MV-4-11 (cell line): ENCODE measurements around the gene RNF115.

Experiments
- DNase-seq: peaks from one replicate; lab custom pipeline; 2025; lab: John Stamatoyannopoulos, UW

RNF115 gene

DNA sequence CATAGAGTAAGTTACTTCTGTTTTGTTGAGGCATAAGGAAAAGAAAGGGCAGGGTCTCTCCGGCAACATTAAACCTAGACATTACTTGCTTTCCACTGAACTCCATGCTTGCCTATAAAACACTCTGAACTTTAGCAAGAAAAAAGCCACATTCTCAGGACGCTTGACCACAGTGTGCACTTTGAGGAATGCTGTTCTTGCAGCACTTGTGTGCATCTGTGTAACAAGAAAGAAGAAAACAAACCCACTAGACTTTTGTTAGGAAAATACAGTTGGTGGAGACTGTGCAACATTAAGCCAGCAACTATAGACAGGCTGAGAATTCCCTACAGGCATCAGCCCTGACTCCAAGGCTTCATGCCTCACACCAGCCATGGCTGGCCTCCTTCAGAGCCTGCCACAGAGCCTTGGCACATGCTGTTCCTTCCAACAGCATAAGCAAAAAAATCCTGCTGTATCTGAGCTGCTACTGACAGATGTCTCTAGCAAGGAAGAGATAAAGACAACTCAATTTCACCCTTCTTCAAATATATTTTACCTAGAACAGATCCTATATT is 122.5 kb downstream of the RNF115 start:
- no peak for DNase-seq

DNA sequence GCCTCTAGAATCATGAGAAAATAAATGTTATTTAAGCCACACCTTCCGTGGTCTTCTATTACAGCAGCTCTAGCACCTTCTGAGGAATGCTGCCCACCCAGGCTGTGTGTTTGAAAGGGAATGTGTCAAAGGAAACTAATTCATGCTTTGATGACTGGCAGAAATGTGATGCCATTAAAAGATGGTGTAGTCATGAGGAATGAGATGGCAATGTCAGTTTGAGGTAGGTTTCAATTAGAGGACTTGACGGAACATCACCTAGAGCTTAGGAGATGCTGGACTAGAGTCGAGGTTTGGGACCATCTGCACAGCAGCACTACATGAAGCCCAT is 127.3 kb downstream of the RNF115 start:
- DNase-seq, result no peak

DNA sequence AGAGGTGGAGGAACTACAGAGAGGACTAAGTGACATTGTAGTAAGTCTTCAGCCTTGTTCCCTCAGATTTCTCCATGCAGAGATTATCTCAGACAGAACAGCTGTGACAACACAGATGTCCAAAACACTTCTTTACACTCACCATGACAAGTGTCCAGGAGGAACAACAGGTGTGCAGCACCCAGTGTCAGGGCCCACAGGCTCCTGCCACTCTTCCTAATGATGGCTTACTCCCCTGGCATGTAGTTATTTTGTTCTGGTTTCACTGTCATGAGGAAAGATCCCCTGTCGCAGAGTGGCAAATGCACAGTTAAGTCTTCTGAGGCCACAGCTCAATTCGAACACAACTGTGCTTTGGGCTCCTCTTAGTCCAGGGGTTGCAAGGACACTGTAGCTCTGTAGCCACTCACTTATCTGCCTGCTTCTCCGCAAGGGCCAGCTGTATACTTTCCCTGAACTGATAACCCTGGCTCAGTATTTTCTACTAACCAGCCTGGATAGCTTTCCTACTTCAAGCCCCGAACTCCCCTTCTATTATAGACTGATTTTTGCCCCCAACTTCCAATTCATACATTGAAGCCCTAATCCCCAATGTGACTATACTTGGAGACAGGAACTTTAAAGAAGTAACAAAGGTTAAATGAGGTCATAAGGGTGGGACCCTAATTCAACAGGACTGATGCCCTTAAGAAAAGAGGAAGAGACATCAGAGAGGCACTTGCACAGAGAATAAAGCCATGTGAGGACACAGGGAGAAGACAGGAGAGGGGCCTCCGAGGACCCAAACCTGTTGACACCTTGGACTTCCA is 127.9 kb downstream of the RNF115 start:
- DNase-seq, result peak; percentile 62

DNA sequence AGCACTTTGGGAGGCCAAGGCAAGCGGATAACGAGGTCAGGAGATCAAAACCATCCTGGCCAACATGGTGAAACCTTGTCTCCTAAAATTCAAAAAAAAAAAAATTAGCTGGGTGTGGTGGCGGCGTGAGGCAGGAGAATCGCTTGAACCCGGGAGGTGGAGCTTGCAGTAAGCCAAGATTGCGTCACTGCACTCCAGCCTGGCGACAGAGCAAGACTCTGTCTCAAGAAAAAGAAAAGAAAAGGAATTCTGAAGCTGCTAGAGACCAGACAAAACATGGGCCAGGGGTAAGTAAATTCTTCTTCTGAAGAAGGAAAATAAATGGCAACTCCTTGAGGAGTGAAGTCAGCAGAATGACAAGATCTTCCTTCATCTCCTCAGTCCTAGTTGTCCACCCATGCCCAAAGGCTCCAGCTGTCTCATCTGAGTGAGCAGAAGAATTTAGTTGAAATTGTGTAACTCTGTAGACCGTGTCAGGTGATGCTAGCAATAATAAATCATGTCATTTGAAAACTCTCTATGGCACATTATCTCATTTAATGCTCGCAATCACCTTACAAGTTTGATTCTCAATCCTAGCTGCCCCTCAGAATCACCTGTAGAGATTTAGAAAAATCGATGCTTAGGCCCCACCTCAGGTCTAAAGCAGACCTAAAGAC is 131.0 kb downstream of the RNF115 start:
- peak; percentile 43 for DNase-seq

DNA sequence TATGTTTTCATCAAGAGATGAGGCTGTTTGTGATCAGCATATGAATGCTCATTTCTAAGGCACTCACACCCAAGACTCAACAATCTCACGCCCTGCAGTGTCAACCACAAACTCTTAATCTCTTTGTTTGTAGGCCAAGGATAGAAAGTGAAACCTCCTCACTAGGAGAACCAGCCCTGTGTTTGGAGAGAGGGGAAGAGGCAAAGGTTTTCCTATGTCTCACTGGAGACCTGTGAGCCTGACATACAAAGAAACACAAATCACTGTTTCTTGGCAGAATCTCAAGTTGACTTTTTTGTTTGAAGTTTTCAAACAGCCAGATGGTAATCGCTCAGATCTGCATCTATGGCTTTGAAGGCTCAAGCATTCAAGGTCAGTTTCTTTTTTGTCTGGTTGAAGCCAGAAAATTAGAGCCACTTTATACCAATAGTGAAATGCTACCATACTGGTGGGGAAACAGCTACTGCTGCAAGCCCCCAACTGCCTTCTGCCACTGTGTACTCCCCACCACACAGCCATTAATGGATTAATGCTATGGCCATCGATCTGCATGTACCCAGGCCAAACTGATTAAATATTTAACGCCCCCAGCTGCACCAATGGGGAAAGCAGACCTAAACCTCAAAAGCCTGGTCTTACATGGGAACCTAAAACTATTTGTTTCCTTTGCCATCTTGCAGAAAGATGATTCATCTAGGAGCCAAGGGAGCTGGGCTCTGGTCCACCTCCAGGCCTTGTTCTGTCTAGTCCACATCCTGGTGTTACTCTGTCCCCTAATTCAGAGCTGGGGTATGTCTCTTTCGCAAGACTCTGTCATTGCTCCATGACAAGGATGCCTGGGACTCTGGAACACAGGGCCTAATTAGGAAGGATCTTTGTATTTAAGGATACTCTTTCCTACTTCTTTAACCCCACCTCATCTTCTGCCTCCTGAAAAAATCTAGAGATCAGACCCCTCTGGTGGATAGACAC is 133.0 kb downstream of the RNF115 start:
- peak; percentile 76 for DNase-seq

DNA sequence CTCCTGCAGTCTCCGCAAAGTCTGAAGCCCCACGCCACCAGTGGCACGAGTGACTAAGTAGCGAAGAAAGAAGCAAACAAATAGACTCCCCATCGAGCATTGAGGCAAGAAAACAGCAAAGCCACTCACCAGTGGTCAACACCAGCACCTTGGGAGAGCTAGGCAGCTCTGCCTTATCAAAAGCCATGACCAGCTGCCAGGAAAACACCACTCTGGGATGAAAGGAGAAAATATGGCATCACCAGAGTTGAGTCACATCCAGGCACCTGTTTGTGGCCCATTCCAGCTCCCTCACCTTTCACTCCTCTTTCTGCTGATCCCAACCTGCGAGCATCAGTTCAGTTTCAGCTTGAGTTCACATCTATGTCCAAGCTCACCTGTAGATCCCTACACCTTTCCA is 134.0 kb downstream of the RNF115 start:
- no peak for DNase-seq

DNA sequence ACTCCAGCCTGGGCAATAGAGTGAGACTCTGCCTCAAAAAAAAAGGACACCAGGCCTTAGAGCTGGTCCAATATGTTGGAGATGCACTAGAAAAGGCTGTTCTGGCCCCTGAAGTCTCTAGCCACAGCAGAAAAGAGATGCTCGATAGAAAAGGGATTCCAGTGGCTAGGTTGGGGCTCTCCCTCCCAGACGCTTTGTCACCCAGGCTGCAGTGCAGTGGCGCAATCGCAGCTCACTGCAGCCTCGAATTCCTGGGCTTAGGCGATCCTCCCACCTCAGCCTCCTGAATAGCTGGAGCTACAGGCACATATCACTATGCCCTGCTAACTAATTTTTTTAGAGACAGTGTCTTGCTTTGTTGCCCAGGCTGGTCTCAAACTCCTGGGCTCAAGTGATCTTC is 135.0 kb downstream of the RNF115 start:
- DNase-seq, result no peak
